GOT3 (cell line): ENCODE data around the gene SLC38A2.
"Not testable (repeated sequence)": the region's sequence is repeated elsewhere in the genome, so short reads cannot be mapped to it uniquely, and the experiment has no call there.

Experiments
- DNase-seq: peaks from one replicate; lab custom pipeline; 2025; ENCODE audit warnings: mixed read lengths; lab: John Stamatoyannopoulos, UW

The SLC38A2 gene

DNA sequence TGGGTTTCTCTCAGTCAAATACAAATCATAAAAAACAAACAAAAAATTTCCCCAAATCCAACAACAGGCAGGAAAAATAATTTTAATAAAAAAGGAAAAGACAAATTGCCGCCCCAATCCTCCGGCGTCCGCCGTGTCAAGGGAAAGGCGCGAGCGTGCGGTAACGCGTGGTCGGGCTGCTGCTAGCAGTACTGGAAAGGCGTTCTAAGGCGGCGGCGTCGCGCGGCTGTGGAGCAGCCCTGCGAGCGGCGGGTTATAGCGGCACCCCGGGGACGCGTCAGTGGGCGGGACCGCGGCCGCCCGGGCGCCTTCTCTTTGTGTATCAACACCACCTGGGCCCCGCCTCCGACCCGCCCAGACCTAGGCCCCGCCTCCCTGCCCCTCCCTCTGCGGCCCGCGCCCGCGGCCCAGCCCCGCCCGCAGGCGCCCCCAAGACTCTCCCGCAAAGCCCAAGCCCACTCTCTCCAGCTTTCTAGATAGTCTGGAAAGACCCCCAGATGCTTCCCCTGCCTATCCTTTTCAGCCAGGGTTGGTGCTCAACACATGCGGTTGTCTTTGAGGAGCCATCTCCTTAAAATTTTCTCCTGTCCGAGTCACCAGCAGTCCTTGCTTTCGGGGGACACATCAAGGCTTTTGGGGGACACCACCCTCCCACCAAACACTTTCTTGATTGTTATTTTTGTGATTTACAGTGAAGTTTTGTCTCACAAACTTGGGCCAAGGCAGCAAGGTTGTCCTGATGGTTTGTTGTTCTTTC is at the start of gene SLC38A2:
Gene SLC38A2, minus strand, starts transcription at position 230 of the 757 bp plus-strand sequence. CDS start 1,480 bp downstream, outside the sequence.
- DNase-seq, result peak; percentile 72

DNA sequence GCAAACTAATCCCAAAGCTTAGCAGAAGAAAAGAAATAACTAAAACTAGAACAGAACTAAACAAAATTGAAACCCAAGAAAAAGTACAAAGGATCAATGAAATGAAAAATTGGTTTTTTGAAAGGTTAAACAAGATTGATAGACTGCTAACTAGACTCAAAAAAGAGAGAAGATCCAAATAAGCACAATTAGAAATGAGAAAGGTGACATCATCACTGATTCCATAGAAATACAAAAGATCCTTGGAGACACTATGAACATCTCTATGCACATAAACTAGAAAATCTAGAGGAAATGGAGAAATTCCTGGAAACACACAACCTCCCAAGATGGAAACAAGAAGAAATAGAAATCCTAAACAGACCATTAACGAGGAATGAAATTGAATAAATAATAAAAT is 47.1 kb upstream of the SLC38A2 start:
- DNase-seq, result no peak

DNA sequence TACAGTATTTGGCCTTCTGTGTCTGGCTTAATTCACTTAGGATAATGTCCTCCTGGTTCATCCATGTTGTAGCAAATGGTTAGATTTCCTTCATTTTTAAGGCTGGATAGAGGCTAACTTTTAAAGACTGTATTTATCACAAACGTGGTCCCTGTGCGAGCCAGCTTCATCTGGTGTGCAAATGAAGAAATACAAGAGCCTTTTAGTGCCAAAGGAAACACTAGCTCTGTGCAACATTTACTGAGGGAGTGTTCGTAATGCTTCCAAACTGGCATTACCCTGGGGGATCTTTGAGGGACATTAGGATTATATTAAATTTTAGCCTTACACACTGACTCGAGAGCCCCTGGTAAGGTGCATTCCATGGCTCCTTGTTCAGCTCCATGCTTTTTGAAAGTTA is 43.0 kb upstream of the SLC38A2 start:
- DNase-seq, result no peak

DNA sequence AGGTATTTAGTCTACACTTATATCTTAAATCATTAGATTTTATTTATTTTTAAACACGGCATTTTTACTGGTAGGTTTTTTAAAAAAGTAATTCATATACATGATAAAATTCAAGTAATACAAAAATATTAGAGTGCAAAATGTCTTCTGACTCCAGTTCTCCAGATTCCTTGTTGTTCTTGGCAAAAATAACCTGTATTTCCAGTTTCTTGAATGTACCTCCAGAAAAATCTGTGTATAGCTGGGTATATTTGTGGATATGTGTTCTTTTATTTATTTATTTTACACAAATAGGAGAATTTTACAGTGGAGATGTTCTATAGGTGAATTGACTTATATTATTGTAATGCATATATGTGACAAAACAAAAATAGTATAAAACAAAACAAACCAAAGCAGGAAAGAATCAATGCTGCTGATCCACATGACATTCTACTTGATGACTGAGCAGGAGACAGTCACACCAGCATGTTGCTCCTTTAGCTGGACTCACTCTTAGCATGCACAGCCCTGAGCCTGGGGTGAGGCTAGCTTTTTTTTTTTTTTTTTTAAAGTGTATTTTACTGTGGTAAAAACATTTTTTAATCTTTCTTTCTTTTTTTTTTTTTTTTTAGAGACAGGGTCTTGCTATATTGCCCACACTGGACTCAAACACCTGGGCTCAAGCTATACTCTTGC is 42.2 kb upstream of the SLC38A2 start:
- DNase-seq, result no peak

DNA sequence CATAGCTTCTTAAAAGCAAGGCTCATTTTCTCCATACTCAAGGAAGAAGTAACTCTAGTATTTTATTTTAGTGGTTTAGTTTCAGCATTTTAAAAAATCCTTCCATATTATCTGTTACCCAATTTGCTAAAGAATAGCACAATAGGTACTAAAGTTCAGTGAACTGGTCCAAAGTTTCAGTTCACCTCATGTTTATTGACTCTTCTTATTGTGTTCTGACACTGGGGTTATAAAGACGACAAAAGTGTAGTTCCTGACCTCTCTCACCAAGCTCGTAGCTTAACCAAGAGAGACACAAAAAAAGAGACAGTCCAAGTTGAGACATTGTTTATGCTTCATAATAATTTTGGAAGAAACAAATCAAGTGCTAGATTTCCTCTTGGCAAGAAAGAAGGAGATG is 40.8 kb upstream of the SLC38A2 start:
- DNase-seq, result no peak

DNA sequence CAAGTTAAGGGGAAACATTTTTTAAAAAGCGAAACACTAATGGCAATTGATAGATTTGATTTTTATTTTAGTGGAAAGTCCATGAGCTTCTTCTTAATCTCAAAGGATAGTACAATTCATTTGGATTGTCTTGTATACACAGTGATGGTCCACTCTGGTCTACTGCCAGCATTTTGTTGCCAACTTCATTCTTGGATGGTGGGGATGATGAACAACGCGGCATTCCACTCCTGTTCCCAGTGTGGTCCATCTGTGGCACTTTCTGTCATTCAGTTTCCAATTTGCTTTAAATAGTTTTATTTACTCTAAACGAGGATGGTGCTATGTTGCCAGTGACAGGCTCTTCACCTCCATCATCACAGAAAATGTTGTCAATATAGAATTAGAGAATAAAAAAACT is 40.3 kb upstream of the SLC38A2 start:
- no peak for DNase-seq

DNA sequence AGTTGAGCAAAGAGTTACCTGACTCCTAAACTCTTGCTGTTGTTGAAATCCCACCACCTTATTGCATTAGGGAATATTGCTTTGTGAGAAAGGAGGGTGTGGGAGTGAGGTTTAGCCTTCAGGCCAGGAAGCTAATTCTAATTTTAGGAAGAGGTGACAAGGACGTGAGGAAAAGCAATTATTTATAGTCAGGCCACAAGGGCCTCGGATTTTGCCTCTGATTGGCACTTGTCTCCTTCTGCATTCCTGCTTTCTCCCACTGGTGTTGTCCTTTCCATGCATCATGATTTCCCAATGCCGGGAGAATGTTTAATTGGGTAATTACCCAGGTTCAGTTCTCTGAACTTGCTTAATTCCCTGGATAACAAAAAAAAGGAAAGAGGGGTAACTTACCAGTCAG is 37.9 kb upstream of the SLC38A2 start:
- no peak for DNase-seq

DNA sequence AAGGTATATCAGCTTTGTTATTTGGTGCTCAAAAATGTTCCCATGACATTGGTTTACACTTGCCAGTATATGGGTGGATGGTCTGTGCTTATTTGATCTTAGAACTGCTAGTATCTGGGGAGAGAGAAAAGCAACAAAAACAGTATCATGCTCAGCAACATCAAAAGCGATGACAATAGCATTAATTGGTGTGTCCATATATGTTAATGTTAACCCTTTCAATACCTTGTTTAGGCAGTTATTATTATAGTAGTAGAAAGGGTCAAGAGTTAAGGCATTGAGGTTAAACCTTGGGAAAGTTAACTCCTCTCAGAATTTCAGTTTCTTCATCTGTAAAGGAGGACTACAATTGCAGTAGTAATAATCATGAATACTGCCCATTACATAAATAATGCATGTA is 37.4 kb upstream of the SLC38A2 start:
- no peak for DNase-seq

DNA sequence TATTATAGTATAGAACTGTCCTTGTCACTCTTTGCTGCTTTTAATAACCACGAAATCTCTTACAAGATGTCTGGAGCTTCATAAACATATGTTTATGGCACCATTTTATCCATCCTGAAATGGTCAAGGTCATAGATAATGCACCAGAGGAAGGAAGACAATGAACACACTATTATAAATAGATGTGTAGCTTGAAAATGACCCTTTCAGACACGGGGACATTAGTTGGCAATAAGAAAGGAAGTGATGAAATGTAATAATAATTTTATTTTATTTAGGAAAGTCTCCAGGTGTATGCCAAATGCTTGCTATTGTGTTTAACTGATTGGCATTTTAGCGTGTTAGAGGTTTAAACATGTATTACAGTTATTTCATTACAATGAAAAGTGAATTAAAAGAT is 36.8 kb upstream of the SLC38A2 start:
- DNase-seq, result no peak

DNA sequence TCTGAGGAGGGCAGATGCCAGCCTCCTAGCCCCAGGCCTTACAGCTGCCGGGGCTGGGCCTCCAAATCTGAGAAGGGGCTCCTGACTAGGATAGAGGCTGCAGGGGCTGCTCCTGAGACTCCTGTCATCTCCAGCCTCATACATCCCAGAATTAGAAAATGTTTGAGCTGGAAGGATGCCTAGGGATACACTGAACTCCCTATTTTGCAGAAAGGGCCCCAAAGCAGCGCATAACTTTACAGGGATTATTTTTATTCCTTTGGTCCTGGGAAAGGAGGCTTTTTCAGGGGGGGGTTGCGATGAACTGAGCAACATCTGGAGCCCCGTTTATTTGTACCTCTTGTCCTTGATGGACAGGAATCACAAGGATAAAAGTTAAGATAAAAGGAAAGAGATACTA is 35.9 kb upstream of the SLC38A2 start:
- no peak for DNase-seq

DNA sequence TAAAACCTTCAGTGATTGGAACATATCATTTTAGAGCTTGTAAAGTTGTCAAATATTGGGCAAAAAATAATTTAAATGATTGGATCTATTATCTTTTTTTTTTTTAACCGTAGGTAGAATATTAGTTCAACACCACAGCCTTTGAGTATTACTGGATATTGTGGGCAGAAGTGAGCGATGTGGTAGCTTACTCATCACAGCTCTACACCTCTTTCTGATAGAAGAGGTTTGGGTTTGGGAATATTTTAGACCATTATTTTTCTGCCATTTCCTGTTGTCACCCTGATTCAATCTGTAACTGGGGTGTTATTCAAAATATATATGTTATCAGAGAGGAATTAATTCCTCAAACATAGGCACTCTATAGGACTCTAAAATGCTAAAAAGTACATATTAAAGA is 34.8 kb upstream of the SLC38A2 start:
- DNase-seq, result no peak

DNA sequence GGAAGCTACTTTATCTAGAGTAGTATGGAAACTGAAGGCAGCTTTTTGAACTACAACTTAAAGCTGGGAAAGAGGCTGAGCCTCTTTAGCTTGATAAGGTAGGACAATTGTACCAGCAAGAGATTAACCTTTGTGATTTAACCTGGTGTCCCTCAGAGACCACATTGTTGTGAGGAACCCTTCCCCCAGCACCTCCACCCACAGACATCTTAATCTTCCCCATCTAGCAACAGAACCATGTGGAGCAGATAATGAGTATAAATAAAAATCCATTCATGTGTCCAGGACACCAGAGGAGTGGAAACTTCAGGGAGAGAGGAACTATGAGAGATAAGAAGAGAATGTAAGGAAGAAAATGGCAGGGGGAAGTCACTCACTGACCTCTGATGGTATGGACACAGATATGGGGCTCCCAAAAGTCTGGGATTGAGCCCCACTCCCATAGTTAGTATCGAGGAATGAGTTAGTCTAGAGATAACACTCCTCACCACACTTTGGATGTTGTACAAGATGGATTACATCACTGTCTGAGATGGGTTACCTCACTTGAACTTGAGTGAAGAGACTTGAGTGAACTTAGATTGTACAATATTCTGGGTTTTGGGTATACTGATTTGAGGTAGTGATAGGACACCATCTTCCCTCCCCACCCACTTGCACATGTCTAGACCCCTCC is 33.9 kb upstream of the SLC38A2 start:
- no peak for DNase-seq

DNA sequence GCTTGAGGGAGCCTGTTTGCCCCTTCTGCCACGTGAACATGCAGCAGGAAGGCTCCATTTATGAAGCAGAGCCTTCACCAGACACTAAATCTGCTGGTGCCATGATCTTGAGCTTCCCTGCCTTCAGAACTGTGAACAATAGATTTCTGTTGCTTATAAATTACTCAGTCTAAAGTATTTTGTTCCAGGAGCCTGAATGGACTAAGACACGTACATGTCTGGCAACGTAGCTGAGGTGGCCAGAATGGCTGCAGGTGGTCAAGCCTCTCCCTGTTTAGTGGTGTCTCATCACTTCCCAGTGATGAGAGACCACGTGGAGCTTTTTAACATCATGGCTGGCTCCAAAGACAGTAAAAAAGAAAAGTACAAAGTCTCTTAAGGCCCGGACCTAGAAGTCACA is 32.2 kb upstream of the SLC38A2 start:
- no peak for DNase-seq

DNA sequence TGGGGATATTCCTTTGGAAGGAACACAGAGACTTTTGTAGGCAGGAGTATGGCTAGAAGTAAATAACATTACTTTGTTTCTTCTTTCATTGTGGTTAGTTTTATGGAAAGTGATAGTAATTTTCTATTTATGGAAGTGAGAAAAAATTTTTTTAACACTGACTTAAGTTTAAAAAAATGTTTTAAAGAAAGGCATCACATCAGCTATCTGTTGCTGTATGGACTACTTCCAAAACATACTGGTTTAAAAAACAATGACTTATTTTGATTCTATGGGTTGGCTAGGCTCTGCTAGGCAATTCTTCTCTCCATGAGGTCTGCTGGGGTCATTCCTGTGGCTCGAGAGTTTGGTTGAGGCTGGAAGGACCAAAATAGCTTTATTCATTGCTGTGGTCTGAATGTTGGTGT is 31.7 kb upstream of the SLC38A2 start:
- no peak for DNase-seq

DNA sequence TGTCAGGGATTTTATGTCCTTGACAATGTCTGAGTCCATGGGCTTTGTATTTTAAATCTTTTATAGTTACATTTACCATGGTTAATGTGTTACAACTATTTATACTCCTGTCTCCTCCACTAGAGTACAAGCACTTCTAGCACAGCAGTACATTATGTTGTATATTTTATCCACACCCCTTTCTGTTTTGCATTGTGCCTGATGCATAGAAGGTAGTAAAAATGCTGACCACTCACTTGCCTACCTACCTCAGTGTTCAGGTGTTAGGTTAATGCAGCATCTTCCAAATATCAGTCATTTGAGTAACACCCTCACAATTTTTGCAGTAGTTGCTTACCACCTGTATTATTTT is 31.1 kb upstream of the SLC38A2 start:
- DNase-seq, result no peak

DNA sequence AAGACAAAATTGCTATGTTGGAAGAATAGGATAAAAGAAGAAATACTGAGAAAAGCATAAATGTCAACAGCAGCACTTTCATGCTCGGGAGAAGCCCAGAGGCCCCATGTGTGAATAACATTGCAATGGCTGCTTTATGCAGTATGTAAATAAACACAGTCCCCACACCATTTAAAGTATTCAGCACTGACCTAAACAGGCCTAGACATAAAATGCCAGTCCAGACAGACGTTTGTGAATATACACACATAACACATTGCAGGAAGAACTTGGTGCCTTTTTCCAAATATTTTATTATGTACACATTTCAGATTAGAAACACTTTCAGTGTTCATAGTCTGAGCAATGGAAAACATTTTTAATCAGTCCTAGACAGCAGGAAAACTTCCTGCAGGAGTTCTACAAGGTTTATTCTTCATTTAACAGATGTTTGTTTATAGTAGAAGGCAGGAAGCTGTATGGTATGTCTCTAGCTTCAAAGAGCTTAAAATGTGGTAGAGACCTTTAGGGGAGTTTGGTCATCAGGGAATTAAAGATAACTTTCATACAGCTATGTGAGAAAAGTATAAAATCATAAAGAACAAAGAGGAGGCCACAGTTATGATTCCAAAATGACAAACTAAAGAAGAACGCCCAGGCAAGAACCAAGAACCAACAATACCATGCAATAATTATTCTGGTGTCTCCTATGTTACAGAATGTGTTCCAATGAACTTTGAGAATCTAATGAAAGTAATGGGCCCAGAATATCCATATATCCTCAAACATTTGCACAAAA is 30.6 kb upstream of the SLC38A2 start:
- no peak for DNase-seq

DNA sequence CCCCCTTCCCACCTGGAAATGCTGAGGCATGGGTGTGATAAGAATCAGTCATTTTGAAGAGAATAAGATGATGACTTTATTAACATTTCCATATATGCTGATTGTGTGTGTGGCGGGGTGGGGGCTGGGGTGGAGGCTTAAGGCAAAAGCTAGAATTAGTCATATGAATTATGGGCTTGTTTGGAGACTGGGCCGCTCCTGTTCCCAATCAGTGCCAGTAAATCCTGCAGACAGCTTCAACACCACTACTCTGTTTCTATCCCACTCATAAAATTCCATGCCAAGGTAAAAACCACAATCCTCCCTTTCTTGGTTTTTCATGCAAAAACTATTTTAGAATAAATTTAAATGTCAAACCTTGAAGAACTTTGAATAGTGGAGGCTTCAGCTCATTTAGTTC is 29.9 kb upstream of the SLC38A2 start:
- no peak for DNase-seq

DNA sequence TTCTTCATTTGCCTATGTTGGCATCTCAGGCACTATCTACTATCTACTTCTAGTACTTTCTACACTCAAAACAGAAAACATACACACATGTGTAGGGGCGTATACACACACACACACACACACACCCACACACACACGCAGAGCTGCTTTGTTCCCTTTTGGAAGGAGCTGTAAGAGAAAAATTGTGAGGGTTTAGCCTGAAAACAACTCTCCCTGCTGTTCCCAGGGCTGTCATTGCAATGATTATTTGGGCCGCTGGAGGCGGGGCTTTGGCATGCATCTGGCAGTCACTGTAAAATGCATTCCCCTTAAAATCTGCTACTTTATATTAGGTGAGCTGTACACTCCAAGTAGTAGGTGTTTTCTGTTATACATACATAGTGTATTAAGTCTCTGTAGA is 29.1 kb upstream of the SLC38A2 start:
- DNase-seq, result no peak

DNA sequence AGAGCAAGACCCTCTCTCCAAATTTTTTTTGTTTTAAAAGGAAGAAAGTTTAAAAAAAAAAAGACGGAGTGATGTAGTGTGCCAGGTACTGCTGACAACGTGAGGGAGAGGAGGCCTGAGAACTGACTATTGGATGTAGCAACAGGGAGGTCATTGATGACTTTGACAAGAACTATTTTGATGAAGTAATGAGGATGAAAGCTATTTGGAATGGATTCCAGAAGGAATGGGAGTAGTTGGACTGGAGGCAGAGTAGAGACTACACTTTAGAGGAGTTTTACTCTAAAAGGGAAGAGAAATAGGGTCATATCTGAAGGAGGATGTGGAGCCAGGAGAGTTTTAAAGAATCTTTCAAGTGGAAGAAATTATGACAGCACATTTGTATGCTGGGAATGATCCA is 27.8 kb upstream of the SLC38A2 start:
- no peak for DNase-seq

DNA sequence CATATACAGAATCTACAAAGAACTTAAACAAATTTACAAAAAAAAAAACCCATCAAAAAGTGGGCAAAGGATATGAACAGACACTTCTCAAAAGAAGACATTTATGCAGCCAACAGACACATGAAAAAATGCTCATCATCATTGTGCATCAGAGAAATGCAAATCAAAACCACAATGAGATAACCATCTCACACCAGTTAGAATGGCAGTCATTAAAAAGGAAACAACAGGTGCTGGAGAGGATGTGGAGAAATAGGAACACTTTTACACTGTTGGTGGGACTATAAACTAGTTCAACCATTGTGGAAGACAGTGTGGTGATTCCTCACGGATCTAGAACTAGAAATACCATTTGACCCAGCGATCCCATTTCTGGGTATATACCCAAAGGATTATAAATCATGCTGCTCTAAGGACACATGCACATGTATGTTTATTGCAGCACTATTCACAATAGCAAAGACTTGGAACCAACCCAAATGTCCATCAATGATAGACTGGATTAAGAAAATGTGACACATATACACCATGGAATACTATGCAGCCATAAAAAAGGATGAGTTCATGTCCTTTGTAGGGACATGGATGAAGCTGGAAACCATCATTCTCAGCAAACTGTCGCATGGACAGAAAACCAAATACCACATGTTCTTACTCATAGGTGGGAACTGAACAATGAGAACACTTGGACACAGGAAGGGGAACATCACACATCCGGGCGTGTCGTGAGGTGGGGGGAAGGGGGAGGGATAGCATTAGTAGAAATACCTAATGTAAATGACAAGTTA is 27.1 kb upstream of the SLC38A2 start:
- not testable (repeated sequence) for DNase-seq

DNA sequence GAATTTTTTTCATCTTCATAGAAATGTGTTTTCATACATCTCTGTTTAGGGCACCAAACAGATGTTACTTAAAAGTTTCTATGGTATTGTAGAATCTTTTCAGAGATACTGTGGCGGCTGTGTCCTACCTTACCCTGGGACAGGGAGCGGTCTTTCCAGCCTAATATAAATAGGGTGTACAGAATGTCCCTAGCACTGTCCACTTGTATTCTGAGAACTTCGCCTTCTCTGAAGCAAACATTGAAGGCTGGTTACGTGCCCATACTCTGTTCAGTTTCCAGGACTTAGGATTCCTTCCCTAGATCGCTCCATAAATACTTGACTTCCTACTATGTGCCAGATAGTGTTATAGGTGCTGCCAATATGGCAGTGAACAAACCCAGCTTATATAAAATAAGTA is 24.3 kb upstream of the SLC38A2 start:
- no peak for DNase-seq

DNA sequence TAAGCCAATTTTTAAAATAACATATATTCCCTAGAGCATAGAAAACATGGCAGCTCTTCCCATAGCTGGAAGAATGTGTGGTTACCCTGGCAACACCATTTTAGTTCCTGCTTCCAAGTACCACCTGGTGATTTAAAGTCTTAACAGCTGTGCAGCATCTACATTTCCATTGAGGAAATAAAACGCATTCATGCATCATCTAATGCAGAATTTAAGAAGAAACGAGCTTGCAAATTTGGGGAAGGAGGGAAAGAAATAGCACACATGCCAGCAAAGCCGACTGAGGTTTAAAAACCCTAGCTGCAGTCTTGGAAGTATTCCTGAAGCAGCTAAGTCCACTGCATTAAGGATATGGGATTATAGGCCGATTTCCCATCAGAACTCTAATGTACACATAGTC is 22.8 kb upstream of the SLC38A2 start:
- DNase-seq, result no peak
